Skeletal muscle cell (primary cell): ENCODE measurements around the gene DNM1L.

Experiments
- DNase-seq: peaks from one replicate; pipeline ENCODE4 v3.0.0-alpha.2; 2010; ENCODE audit warnings: low read depth
- H3K4me3 ChIP-seq: 2 replicates; pipeline ENCODE4 v1.5.1; 2011; ENCODE audit warnings: low read depth, mild to moderate bottlenecking, control low read depth, low read length, moderate library complexity

The DNM1L gene

DNA sequence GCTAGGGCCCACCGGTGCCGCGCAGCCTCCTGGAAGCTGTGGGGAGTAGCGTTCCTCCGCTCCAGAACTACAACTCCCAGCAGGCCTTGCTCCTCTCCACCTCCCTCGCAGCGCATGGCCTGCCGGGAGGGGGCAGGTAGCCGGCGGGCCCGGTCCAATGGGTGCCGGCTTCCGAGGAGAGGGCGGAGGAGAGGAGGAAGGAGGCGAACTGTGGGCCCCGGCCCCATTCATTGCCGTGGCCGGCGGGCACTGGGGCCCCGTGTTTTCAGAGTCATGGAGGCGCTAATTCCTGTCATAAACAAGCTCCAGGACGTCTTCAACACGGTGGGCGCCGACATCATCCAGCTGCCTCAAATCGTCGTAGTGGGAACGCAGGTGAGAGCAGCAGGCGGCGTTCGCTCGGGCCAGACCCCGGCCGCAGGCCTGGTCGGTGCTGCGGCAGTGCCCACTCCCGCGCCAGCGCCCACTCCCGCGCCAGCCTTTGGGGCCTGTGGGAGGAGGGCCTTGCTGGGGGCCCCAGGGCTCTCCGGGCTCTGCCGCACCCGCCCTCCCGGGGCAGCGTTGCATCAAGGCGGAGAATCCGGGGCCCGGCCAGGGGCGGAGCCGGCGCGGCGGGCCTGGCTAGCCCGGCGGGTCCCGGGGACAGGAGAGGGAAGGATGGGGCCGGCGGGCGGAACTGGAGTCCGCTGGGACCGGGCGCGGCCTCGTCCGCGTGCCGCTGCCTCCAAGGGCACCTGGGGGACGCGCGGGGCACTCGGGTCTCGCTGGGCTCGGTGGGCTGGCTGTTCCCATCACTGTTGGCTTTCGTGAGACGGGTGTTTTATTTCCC lies at the start of gene DNM1L:
DNM1L (plus strand) TSS at position 211 of the 829 bp plus-strand sequence; CDS start at position 274, 63 bp downstream.
- DNase-seq: peak; percentile 92
- peak within 1 kb of the TSS; percentile 70 for H3K4me3 ChIP-seq

DNA sequence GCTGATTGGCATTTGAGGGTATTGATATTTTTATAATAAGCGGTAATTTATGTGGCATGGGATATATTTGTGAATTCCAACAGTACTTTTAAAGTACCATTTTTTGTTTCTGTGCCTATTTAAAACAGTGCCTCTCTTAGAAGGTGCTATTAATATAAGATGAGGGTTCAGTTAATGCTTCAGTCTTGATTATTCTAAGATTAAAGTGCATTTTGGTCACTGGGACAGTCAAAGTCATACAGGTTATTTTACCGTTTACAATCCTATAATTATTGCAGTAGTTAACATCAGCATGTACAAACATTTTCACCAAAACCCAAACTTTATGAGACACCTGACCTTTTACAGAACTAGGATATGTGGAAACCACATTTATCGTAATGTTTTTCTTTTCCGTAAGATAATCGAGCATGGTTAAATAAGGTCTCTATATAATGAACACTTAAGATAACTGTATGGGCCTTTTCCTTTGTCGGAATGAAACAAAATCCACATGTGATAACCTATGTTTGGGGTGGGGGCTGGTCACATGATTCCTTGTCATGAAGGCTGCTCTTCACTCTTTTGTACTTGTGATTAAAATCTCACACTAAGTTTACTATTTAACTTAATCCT lies 37.7 kb upstream of the DNM1L start:
- H3K4me3 ChIP-seq: no peak overlapping the region
- DNase-seq: no peak

DNA sequence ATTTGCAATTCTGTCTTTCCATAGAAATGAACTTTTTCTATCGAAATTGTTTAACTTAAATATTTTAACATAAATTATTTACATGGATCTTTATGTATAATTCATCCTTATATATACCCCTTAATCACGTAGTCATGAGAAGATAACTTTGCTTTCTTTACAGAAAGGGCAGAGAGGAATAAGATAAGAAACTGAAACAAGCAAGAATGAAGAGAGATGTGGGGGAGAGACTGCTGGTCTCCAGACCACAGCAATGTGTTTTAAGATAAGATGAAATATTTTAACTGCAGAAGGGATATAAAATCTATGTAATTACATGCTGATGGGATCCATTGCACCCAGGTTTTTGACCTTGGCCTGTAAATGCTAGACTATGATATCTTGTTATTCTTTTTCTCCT lies 34.7 kb upstream of the DNM1L start:
- DNase-seq: no peak
- H3K4me3 ChIP-seq: no peak overlapping the region

DNA sequence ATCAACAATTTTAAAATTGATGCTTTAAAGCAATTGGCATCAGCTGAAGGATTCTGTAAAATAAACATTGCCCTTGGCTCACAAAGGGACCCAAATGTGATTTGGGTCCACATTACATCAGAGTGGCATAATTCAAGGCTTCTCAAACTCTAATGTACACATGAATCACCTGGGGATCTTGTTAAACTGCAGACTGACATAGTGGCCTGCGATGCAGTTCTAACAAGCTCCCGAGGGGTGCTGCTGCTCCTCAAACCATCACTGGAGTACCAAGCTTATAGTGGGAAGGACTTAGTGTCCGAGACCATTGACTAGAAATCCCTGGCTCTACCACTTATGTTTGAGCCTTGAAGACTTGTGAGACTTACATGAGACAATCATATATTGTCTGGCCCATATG lies 31.8 kb upstream of the DNM1L start:
- H3K4me3 ChIP-seq: no peak overlapping the region
- DNase-seq: no peak

DNA sequence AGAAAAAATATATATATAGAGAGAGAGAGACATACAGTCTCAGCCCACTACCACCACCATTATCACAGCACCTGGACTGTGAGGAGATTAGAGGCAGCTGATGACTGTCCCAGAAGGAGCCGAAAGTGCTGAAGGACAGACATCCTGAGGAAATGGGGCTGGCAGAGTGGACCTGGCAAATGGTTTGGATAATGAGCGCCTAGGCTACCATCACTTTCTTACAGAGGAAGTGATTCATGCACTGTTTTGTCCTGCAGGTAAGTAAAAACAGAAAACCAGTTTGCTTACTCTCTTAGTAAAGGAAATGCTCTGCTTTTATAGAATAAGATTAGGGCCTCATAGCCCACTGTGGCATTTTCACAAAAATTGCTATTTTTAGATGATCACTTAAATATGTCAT lies 28.6 kb upstream of the DNM1L start:
- no peak for DNase-seq
- H3K4me3 ChIP-seq: no peak overlapping the region

DNA sequence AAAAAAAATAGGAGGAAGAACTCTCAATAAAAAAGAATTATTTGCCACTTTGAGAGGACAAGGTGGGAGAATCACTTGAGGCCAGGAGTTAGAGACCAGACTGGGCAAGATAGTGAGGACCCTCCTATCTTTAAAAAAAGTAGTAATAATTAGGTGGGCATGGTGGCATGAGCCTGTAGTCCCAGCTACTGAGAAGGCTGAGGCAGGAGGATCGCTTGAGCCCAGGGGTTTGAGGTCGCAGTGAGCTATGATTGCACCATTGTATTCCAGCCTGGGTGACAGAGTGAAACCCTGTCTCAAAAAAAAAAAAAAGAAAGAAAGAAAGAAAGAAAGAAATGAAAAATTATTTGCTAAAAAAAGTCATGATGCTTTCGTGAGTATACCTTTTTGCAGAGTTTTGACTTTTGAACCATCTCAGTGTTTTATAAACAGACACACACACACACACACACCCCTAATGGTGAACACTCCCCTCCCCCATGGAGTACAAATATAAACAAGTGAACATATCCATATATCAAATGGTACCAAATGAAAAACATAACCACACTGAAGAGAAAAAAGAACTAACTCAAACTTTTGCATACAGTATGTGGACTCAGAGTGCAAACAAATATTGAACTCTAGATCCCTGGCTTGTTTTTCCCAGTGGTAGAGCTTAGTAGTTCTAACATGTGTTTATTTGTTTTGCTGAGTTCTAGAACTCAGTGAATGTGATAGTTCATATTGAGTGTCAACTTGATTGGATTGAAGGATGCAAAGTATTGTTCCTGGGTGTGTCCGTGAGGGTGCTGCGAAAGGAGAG lies 27.7 kb upstream of the DNM1L start:
- H3K4me3 ChIP-seq: no peak overlapping the region
- no peak for DNase-seq

GRCh38 chr12:32651956-32652210 lies 27.2 kb upstream of the DNM1L start:
- no peak for DNase-seq
- H3K4me3 ChIP-seq: no peak overlapping the region

DNA sequence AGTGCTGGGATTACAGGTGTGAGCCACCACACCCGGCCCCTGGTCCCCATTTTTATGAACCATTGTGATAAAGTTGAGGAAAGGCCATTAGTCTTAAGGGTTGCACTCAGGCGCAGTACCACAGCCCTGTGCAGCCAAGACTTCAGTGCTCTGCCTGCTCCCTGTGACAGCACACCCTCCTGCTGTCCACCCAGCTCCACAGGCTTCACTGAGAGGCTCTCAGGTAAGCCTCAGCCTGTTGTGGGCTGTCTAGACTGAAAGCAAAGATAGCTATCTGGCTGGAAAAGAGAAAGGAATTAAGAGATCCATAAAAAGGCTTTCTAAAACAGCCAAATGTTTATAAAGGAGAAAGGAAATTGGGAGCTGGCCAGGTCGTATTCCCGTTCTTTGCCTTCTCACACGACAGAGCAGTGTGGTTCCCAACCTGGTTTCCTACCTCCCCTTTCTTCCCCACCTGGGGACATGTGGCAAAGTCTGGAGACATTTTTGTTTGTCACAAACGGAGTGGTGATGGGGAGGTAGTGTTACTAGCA lies 19.1 kb upstream of the DNM1L start:
- H3K4me3 ChIP-seq: no peak overlapping the region

DNA sequence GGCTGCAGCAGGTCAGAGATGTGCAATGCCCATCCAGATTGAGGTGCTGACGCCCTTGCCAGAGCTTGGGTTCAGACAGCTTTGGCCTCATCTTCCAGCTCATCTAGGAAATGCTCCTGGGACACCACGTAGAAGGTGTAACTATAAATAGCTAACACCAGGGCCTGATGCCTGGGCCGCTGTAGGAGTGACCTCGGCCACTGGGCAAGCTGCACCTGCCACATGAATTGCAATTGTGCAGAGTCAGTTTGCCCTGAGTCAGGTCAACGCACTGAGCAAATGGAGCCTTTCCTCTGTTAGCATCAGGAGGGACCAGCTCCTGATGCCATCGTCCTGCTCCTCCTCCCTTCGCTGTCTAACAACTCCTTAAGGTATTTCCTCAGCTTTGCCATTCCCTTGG lies 17.4 kb upstream of the DNM1L start:
- no peak overlapping the region for H3K4me3 ChIP-seq
- no peak for DNase-seq

More for the DNA sequence above, 19.1 kb upstream of the DNM1L start:
- DNase-seq: no peak

DNA sequence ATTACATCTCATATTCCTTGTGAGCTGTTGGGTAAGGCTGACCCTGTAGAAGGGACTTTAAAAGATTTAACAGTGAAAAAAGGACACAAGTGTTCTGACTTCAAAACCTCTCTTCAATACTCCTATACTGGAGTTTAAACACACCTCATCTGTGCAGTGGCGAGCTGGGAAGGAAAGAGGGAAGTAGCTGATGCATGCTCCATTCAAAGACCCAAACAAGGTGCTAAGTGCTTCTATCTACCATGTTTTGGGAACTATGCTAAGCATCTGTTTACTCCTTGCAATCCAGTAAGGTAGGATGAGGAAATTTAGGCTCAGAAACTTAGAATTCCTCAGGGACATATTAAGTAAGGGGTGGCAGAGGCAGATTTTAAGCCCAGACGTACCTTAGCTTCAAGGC lies 16.4 kb upstream of the DNM1L start:
- no peak overlapping the region for H3K4me3 ChIP-seq
- no peak for DNase-seq

GRCh38 chr12:32666018-32666417 lies 13.1 kb upstream of the DNM1L start:
- DNase-seq: no peak
- H3K4me3 ChIP-seq: no peak overlapping the region

GRCh38 chr12:32669584-32669983 lies 9.5 kb upstream of the DNM1L start:
- no peak overlapping the region for H3K4me3 ChIP-seq
- DNase-seq: no peak

DNA sequence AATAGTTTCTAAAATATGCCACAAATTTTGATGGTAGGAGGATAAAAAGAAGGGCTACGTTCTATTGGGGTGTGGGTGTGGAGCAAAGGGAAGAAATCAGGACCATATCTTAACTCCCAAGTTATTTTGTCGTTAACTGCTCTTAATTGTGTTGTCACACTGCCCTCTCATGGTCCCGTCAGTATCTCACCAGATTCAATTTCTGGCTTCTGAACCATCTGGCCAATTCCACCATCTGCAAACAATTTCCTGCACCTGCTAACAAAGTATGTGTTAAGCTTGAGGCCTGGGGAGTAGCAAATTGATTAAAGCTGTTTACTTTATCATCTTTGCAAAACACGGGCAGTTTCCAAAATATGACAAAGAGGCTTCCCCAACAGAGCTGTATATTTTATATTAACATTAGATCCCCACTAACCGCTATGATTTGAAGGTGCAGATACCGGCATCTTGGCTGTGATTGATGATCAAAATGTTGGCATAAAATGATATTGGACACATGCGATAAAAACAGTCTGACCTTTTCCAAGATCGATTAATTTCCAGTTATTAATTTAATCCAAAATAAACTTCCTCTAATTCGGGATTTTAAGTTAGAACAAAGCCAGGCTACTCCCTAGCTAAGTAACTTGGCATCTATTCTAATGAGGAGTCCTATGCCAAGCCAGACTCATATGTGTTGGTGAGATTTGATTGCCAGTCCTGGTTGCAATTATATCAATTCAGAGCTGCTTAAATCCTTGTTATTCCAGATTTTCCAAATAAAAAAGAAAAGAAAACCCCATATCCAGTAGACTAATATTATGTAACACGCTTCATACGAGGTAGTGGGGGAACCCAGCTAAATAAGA lies 6.9 kb upstream of the DNM1L start:
- H3K4me3 ChIP-seq: no peak overlapping the region
- DNase-seq: peak; percentile 27

- DNase-seq: no peak
- H3K4me3 ChIP-seq: peak overlapping the region; percentile 70
Measured at GRCh38 chr12:32679920-32680237, 778 bp downstream of the DNM1L start.

DNA sequence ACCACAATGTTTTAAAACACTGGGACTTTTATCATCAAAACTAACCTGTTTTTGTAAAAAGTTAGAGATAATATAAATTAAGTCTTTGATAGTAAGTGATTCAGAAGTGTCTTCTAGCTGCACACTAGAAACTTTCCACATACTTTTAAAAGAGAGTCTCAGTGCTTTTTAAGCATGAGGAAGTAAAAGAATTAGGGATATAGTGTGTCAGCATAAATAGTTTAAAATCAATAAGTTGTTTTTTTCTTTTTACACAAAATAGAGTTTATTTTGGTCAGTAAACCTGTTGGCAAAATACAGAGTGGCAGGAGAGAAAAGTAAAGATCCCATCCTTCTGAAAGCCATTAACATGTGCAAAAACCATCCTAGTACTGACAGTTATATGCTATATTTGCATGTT lies 1.7 kb downstream of the DNM1L start:
- no peak for DNase-seq
- peak overlapping the region; percentile 3 for H3K4me3 ChIP-seq

DNA sequence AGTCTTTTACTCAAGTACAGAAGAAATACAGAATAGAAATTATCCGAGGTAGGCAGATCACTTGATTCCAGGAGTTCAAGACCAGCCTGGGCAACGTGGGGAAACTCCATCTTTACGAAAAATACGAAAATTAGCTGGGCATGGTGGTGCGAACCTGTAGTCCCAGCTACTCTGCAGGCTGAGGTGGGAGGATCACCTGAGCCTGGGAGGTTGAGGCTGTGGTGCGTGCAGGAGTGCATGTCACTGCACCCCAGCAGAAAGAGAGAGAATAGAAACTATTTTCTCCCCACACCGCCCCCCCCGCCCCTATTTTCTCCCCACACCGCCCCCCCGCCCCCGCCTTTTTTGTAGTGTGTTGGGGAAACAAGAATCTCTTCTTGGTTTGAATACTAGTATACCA lies 2.2 kb downstream of the DNM1L start:
- DNase-seq: no peak
- no peak overlapping the region for H3K4me3 ChIP-seq

GRCh38 chr12:32686340-32686739 lies 7.2 kb downstream of the DNM1L start:
- no peak for DNase-seq

GRCh38 chr12:32688786-32689185 lies 9.7 kb downstream of the DNM1L start:
- no peak overlapping the region for H3K4me3 ChIP-seq
- no peak for DNase-seq

More at GRCh38 chr12:32686340-32686739, 7.2 kb downstream of the DNM1L start:
- H3K4me3 ChIP-seq: no peak overlapping the region

DNA sequence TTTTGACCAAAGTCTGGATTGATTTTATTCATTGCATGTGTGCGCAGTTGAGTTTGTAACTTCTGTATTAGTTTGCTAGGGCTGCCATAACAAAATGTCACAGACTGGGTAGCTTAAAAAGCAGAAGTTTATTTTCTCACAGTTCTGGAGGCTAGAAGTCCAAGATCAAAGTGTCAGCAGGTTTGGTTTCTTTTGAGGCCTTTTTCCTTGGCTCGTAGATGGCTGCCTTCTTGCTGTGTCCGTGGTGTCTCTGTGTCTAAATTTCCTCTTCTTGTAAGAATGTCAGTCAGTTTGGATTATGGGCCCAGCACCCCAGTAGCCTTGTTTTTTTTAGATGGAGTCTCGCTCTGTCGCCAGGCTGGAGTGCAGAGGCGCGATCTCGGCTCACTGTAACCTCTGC lies 11.8 kb downstream of the DNM1L start:
- no peak for DNase-seq
- no peak overlapping the region for H3K4me3 ChIP-seq

- no peak overlapping the region for H3K4me3 ChIP-seq
- DNase-seq: no peak
Measured at GRCh38 chr12:32692358-32692757, 13.3 kb downstream of the DNM1L start.
